PFSK-1 (cell line): Measurements from ENCODE around the gene MMRN1.

Experiments used
- POLR2AphosphoS5 ChIP-seq: IDR thresholded peaks from 2 replicates; pipeline ENCODE4 v1.6.1; 2012; ENCODE audit warnings: low read depth, mild to moderate bottlenecking, control low read depth, low read length, moderate library complexity
- TAF1 ChIP-seq: IDR thresholded peaks from 2 replicates; pipeline ENCODE4 v1.6.1; 2012; ENCODE audit warnings: low read length, control low read depth, borderline replicate concordance; ENCODE audit not compliant: insufficient read depth
- TF ChIP-seq, protein P1 (sequence below), 2 experiments: IDR thresholded peaks; 2 replicates each; pipeline versions ENCODE4 v1.6.1 to v1.8.0; 2011 to 2012; ENCODE audit warnings: low read depth in 2 of 2, low read length in 2 of 2, control low read depth in 1 of 2, inconsistent platforms in 1 of 2, mild to moderate bottlenecking in 1 of 2, moderate library complexity in 1 of 2; ENCODE audit not compliant: insufficient read depth in 1 of 2

- TF ChIP-seq POLR2AphosphoS5 (no peak), TAF1 (no peak)
- TF ChIP-seq, protein P1, sequence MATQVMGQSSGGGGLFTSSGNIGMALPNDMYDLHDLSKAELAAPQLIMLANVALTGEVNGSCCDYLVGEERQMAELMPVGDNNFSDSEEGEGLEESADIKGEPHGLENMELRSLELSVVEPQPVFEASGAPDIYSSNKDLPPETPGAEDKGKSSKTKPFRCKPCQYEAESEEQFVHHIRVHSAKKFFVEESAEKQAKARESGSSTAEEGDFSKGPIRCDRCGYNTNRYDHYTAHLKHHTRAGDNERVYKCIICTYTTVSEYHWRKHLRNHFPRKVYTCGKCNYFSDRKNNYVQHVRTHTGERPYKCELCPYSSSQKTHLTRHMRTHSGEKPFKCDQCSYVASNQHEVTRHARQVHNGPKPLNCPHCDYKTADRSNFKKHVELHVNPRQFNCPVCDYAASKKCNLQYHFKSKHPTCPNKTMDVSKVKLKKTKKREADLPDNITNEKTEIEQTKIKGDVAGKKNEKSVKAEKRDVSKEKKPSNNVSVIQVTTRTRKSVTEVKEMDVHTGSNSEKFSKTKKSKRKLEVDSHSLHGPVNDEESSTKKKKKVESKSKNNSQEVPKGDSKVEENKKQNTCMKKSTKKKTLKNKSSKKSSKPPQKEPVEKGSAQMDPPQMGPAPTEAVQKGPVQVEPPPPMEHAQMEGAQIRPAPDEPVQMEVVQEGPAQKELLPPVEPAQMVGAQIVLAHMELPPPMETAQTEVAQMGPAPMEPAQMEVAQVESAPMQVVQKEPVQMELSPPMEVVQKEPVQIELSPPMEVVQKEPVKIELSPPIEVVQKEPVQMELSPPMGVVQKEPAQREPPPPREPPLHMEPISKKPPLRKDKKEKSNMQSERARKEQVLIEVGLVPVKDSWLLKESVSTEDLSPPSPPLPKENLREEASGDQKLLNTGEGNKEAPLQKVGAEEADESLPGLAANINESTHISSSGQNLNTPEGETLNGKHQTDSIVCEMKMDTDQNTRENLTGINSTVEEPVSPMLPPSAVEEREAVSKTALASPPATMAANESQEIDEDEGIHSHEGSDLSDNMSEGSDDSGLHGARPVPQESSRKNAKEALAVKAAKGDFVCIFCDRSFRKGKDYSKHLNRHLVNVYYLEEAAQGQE (IDR thresholded peaks at IDR 0.05; ENCODE audit: insufficient read depth in 1 of 2, low read depth in 2 of 2, low read length in 2 of 2) = no peak
These were observed 11.7 kb downstream of the MMRN1 start for GRCh38 chr4:89906316-89906715.
